HG03575 (cell line): ENCODE results near the gene SLC35F3.

Experiments used
- ATAC-seq: cut with Tn5 transposase; IDR thresholded peaks from one replicate; pipeline ENCODE4 v1.9.1; 2021; ENCODE audit not compliant: unreplicated experiment, insufficient number of reproducible peaks, low FRiP score; ENCODE audit errors: extremely low read depth

Gene SLC35F3

GRCh38 chr1:234089396-234089795, 184.9 kb downstream of the SLC35F3 start:
- no peak for ATAC-seq

GRCh38 chr1:234090212-234091064, 186.0 kb downstream of the SLC35F3 start:
- ATAC-seq, result no peak

DNA sequence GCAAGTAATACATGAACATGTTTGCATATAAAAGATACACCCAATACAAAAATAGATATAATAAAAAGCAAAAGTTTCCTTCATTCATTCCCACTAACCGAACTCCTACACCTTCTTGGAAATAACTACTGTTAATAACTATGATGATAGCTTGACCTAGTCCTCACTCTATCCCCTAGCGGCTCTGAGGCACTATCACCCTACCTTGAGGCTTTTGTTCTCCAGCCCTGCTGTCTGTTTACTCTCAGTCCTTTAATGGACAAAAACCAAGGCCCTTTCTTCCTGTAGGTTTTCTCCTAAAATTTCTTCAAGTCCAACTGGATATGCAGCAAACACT, 186.6 kb downstream of the SLC35F3 start:
- no peak for ATAC-seq

GRCh38 chr1:234091876-234092275, 187.4 kb downstream of the SLC35F3 start:
- no peak for ATAC-seq

DNA sequence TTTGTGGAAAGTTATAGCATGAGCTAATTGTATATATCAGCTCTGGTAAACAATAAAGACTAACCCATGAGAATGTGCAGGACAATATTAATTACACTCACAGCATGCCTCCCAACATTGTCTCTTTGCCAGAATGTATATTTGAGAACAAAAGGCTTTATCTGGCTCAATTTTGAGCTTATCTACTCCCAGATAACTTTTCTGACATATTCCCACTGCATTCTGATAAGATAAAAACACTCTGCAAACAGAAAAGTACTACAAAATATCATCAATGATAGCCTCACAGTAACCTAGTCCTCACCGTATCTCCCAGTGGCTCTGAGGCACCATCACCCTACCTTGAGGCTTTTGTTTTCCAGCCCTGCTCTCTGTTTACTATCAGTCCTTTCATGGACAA, 188.6 kb downstream of the SLC35F3 start:
- ATAC-seq, result no peak

- ATAC-seq, result no peak
These were observed 189.3 kb downstream of the SLC35F3 start for GRCh38 chr1:234093741-234094140.

GRCh38 chr1:234094172-234094571, 189.7 kb downstream of the SLC35F3 start:
- ATAC-seq, result no peak

GRCh38 chr1:234096161-234096770, 191.8 kb downstream of the SLC35F3 start:
- no peak for ATAC-seq

DNA sequence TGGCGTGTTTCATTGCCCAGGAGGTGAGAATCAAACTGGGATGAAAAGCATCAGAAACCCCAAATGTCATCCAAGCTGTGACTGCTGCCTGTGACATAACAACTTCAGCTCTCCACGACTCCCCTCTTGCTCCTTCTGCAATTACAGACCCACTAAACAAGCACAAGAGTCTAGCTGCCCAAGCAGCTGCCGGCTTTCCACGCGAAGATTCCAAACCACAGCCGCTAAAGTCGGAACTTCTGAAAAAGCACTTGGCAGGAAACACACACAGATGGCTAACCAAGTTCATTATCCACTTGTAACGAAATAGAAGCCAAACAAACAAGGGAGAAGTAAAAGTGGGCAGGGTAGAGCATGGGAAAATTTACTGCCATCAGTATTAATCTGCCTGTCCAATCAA, 198.1 kb downstream of the SLC35F3 start:
- no peak for ATAC-seq

GRCh38 chr1:234103198-234103597, 198.7 kb downstream of the SLC35F3 start:
- ATAC-seq, result no peak

- ATAC-seq, result no peak
These were observed 201.6 kb downstream of the SLC35F3 start for GRCh38 chr1:234106032-234106431.

GRCh38 chr1:234107416-234108021, 203.0 kb downstream of the SLC35F3 start:
- ATAC-seq, result no peak

GRCh38 chr1:234108921-234109320, 204.4 kb downstream of the SLC35F3 start:
- ATAC-seq, result no peak

DNA sequence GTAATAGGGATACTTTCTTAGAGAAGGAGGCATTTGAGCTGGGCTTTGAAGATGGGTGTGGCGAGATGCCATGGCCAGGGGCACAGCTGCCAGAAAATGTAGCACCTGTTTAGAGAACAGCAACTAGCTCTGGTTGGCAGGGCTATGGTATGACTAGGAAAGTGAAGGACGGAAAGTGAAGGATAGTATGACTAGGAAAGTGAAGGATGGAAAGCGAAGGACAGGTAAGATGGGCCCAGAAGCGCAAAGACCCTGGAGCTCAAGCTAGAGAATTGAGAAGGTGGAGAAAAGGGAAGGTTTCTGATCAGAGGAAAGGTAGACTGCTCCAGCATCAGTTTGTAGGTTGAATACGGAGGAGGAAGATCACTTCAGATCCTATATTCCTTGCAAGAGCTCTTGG, 205.4 kb downstream of the SLC35F3 start:
- no peak for ATAC-seq

GRCh38 chr1:234111458-234112142, 207.1 kb downstream of the SLC35F3 start:
- ATAC-seq, result no peak

DNA sequence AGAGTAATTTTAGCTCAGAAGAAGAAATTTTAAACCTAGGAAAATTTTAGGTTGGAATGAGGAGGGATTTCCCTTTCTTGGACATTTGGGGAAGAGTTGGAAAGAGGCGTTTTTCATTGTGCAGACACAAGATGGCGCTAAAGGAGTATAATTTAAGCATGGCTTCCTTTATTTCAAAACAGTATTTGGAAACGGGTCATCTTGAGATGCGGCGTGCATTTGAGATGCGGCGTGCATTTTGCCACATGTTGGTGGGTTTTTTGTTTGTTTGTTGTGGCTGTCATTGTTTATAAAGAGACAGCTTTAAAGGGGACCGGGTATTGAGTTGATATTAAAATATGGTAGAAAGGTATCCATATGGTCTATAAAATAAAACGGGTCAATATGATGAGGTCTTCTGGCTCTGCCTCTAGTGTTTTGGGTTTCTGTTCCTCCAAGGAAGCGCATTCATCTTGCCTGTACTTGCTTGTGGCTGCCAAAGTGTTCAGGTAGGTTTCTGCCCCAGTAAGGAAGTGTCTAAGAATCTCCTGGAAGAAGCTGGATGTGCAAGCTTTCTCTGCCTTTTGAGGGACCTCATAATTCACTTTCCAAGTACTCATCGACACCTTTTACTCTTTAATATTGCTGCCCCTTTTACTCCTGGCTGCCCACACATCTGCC, 210.3 kb downstream of the SLC35F3 start:
- no peak for ATAC-seq

- no peak for ATAC-seq
These were observed 214.4 kb downstream of the SLC35F3 start for GRCh38 chr1:234118911-234119310.

DNA sequence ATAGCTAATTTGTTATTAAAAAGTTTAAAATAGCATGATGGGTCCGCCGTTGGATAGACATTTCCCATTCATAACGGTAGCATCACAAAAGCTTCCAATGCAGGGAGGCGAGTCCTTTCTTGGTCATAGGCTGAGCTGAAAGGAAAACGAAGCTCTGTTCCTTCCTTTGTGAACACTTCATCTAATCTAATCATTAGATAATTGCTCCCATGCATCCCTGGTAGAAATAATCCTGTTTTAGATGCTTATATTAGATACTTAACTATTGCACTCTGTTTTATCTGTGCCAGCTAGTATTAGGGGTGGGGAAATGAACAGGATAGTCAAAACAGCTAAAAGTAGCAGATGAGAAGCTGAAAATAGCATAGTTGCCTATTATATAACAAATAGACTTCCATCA, 215.0 kb downstream of the SLC35F3 start:
- ATAC-seq, result no peak

- no peak for ATAC-seq
These were observed 216.0 kb downstream of the SLC35F3 start for GRCh38 chr1:234120327-234120944.
